HepG2 (cell line): ENCODE measurements around the gene ZSCAN21. TPM values are rescaled to one million over a fixed set of nuclear protein-coding genes. Genes with fewer than 3 reads are reported as not detected.

ENCODE experiments used
- NFIB ChIP-seq: sonication (generic); formaldehyde crosslinking; IDR thresholded peaks from 2 replicates; pipeline ENCODE4 v1.9.0; 2021; ENCODE audit warnings: missing genetic modification reagents, mild to moderate bottlenecking, borderline replicate concordance
- POLR2AphosphoS5 ChIP-seq: IDR thresholded peaks from 2 replicates; pipeline ENCODE4 v1.6.1; 2012; ENCODE audit warnings: low read depth, low read length
- SMARCE1 ChIP-seq: fragments of 450-650 bp; IDR thresholded peaks from 2 replicates; pipeline ENCODE4 v1.6.1; 2017; ENCODE audit warnings: borderline replicate concordance
- ZNF335 ChIP-seq: sonication (generic); formaldehyde crosslinking; IDR thresholded peaks from 2 replicates; pipeline ENCODE4 v1.4.0; 2020; ENCODE audit warnings: missing genetic modification reagents
- polyA plus RNA-seq, 8 experiments: library from polyadenylated mRNA; depleted of rRNA in 3 of 8; stranded (reverse) in 7 of 8; unstranded in 1 of 8; fragments of >200 nt; fragmentation: Illumina TruSeq in 4 of 8; extraction: Trizol in 4 of 8; gene quantifications; 2 replicates each; pipeline versions ENCODE4 v1.2.1 to v1.2.3, GENCODE V29; 2011 to 2016; ENCODE audit warnings: low read depth in 4 of 8, missing spikeins in 1 of 8, mixed read lengths in 1 of 8; ENCODE audit not compliant: insufficient read depth in 1 of 8
- total RNA-seq, 5 experiments: library from RNA; depleted of rRNA; stranded (reverse); fragments of >200 nt; fragmentation: Illumina TruSeq; extraction: Trizol; gene quantifications; 2 replicates each; pipeline ENCODE4 v1.2.3, GENCODE V29; 2016; ENCODE audit warnings: low read depth in 1 of 5
- TF ChIP-seq, protein P1 (sequence below): sonication (generic); formaldehyde crosslinking; IDR thresholded peaks from one replicate; pipeline ENCODE4 v1.5.1; 2020; ENCODE audit warnings: mild to moderate bottlenecking, missing genetic modification reagents; ENCODE audit errors: not compliant biosample characterization
- TF ChIP-seq, protein P2 (sequence below): sonication (generic); formaldehyde crosslinking; IDR thresholded peaks from 2 replicates; pipeline ENCODE4 v1.4.0; 2020; ENCODE audit warnings: mild to moderate bottlenecking, missing genetic modification reagents
- TF ChIP-seq, protein P3 (sequence below): IDR thresholded peaks from 2 replicates; pipeline ENCODE4 v1.6.1; 2016; ENCODE audit warnings: mild to moderate bottlenecking
- TF ChIP-seq, protein P4 (sequence below): sonication (generic); formaldehyde crosslinking; IDR thresholded peaks from 2 replicates; pipeline ENCODE4 v1.4.0; 2020; ENCODE audit warnings: missing genetic modification reagents
- TF ChIP-seq, protein P5 (sequence below): sonication (generic); formaldehyde crosslinking; IDR thresholded peaks from 2 replicates; pipeline ENCODE4 v1.5.1; 2020; ENCODE audit warnings: missing genetic modification reagents, mild to moderate bottlenecking, borderline replicate concordance

ZSCAN21 gene
- total and polyA plus RNA-seq, 2 of the 13 experiments (the other 11 are each of a cell fraction or from before 2014, with no cell fraction given) = 7.0 to 10.0 TPM

DNA sequence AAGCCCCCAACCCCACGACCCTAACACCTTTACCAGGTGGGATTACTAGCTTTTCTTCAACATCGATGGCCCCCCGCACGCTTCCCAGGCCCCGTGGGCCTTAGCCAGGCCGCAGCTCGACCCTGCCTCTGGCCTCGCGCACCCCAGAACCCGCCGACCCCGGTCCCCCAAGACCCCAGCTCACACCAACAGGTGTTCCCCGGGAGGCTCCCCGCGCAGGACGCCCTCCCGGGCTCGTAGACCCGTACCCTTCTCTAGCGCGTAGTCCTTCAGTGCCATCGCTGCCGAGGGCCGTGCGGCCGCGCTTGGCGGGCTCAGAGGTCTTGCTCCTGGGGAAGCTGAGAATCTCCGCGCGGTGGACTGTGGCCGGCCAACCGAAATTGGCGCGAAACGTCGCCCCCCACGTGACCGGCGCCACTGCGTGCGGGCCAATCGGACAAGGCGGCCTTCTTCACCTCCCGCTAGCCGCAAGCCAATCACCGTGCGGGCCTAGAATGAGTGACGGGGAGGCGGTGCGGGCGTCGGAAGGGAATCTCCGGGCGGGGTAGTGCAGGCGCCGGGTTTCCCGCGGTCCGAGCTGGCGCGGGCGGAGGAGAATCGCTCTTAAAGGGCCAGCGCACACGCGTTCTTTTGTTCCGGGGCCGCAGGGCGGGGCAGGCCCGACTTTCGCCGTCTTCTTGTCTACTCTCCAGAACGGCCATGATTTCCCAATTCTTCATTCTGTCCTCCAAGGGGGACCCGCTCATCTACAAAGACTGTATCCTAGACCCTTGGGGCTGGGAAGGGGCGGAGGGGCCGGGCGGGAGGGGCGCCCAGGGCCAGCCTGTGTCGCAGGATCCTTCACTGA is 51.7 kb downstream of the ZSCAN21 start, which contains the start of the genes AP4M1 and MCM7 (continued):
- TF ChIP-seq, protein P1, sequence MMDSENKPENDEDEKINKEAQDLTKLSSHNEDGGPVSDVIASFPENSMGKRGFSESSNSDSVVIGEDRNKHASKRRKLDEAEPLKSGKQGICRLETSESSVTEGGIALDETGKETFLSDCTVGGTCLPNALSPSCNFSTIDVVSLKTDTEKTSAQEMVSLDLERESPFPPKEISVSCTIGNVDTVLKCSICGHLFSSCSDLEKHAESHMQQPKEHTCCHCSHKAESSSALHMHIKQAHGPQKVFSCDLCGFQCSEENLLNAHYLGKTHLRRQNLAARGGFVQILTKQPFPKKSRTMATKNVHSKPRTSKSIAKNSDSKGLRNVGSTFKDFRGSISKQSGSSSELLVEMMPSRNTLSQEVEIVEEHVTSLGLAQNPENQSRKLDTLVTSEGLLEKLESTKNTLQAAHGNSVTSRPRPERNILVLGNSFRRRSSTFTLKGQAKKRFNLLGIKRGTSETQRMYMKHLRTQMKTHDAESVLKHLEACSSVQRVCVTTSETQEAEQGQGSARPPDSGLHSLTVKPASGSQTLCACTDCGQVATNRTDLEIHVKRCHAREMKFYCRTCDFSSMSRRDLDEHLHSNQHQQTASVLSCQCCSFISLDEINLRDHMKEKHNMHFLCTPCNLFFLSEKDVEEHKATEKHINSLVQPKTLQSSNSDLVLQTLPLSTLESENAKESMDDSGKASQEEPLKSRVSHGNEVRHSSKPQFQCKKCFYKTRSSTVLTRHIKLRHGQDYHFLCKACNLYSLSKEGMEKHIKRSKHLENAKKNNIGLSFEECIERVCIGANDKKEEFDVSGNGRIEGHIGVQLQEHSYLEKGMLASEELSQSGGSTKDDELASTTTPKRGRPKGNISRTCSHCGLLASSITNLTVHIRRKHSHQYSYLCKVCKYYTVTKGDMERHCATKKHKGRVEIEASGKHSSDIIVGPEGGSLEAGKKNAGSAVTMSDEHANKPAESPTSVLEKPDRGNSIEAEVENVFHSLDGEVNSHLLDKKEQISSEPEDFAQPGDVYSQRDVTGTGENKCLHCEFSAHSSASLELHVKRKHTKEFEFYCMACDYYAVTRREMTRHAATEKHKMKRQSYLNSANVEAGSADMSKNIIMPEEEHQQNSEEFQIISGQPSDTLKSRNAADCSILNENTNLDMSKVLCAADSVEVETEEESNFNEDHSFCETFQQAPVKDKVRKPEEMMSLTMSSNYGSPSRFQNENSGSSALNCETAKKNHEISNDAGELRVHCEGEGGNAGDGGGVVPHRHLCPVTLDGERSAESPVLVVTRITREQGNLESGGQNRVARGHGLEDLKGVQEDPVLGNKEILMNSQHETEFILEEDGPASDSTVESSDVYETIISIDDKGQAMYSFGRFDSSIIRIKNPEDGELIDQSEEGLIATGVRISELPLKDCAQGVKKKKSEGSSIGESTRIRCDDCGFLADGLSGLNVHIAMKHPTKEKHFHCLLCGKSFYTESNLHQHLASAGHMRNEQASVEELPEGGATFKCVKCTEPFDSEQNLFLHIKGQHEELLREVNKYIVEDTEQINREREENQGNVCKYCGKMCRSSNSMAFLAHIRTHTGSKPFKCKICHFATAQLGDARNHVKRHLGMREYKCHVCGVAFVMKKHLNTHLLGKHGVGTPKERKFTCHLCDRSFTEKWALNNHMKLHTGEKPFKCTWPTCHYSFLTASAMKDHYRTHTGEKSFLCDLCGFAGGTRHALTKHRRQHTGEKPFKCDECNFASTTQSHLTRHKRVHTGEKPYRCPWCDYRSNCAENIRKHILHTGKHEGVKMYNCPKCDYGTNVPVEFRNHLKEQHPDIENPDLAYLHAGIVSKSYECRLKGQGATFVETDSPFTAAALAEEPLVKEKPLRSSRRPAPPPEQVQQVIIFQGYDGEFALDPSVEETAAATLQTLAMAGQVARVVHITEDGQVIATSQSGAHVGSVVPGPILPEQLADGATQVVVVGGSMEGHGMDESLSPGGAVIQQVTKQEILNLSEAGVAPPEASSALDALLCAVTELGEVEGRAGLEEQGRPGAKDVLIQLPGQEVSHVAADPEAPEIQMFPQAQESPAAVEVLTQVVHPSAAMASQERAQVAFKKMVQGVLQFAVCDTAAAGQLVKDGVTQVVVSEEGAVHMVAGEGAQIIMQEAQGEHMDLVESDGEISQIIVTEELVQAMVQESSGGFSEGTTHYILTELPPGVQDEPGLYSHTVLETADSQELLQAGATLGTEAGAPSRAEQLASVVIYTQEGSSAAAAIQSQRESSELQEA (CRISPR knock-in tag) = peak; percentile 42
- TF ChIP-seq, protein P2, sequence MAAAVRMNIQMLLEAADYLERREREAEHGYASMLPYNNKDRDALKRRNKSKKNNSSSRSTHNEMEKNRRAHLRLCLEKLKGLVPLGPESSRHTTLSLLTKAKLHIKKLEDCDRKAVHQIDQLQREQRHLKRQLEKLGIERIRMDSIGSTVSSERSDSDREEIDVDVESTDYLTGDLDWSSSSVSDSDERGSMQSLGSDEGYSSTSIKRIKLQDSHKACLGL (CRISPR knock-in tag) = 0 out of 2 replicates have a peak, but pooled peaks have one; percentile 76
- TF ChIP-seq SMARCE1 (no peak), POLR2AphosphoS5 (peak; percentile 48; the same call in 1 of the 2 replicates), ZNF335 (CRISPR knock-in tag) (no peak), NFIB (CRISPR knock-in tag) (no peak)
- TF ChIP-seq, protein P3, sequence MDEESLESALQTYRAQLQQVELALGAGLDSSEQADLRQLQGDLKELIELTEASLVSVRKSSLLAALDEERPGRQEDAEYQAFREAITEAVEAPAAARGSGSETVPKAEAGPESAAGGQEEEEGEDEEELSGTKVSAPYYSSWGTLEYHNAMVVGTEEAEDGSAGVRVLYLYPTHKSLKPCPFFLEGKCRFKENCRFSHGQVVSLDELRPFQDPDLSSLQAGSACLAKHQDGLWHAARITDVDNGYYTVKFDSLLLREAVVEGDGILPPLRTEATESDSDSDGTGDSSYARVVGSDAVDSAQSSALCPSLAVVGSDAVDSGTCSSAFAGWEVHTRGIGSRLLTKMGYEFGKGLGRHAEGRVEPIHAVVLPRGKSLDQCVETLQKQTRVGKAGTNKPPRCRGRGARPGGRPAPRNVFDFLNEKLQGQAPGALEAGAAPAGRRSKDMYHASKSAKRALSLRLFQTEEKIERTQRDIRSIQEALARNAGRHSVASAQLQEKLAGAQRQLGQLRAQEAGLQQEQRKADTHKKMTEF (CRISPR knock-in tag) = peak; percentile 37; the same call in 1 of the 2 replicates
- TF ChIP-seq, protein P4, sequence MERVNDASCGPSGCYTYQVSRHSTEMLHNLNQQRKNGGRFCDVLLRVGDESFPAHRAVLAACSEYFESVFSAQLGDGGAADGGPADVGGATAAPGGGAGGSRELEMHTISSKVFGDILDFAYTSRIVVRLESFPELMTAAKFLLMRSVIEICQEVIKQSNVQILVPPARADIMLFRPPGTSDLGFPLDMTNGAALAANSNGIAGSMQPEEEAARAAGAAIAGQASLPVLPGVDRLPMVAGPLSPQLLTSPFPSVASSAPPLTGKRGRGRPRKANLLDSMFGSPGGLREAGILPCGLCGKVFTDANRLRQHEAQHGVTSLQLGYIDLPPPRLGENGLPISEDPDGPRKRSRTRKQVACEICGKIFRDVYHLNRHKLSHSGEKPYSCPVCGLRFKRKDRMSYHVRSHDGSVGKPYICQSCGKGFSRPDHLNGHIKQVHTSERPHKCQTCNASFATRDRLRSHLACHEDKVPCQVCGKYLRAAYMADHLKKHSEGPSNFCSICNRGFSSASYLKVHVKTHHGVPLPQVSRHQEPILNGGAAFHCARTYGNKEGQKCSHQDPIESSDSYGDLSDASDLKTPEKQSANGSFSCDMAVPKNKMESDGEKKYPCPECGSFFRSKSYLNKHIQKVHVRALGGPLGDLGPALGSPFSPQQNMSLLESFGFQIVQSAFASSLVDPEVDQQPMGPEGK = peak; percentile 10
- TF ChIP-seq, protein P5, sequence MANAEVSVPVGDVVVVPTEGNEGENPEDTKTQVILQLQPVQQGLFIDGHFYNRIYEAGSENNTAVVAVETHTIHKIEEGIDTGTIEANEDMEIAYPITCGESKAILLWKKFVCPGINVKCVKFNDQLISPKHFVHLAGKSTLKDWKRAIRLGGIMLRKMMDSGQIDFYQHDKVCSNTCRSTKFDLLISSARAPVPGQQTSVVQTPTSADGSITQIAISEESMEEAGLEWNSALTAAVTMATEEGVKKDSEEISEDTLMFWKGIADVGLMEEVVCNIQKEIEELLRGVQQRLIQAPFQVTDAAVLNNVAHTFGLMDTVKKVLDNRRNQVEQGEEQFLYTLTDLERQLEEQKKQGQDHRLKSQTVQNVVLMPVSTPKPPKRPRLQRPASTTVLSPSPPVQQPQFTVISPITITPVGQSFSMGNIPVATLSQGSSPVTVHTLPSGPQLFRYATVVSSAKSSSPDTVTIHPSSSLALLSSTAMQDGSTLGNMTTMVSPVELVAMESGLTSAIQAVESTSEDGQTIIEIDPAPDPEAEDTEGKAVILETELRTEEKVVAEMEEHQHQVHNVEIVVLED = peak; percentile 95
